SKM-1 (cell line): Measurements from ENCODE around the gene KNOP1.
"Not testable (repeated sequence)": the region's sequence is repeated elsewhere in the genome, so short reads cannot be mapped to it uniquely, and the experiment has no call there.

ENCODE experiments used
- DNase-seq: peaks from one replicate; lab custom pipeline; 2025; ENCODE audit not compliant: unreplicated experiment; lab: John Stamatoyannopoulos, UW

KNOP1 gene

DNA sequence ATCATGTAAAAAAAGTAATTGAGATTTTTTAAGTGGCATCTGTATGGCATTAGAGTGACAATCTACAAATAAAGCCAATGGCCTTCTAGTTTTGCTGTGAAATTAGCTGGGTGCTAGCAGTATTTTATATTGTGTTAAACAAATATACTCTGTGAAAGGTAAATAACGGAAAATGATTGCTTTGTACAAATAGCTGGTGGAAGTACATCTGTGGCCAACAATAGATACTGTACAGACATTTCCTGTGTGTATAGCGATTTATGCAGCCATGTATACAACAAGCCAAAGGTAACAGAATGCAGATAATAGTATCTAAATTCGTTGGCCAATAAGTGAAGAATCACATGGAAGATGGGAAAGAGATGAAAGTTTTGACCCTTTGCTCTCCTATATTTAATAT is 26.6 kb upstream of the KNOP1 start:
- no peak for DNase-seq

DNA sequence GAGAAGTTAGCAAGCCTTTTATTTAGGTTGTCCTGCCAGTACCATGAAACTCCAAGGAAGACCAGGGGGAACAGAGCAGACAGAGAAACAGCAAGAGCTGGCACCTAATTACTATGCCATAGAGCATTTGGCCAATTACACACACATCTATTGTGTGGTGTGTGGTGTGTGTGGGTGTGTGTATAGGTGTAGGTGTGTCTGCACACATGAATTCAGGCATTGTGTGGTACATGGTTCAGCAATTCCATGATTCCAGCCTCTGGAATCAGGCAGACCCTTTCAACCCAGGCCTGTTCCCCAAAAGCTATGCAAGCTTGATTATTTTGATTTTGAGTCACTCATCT is 25.8 kb upstream of the KNOP1 start:
- no peak for DNase-seq

DNA sequence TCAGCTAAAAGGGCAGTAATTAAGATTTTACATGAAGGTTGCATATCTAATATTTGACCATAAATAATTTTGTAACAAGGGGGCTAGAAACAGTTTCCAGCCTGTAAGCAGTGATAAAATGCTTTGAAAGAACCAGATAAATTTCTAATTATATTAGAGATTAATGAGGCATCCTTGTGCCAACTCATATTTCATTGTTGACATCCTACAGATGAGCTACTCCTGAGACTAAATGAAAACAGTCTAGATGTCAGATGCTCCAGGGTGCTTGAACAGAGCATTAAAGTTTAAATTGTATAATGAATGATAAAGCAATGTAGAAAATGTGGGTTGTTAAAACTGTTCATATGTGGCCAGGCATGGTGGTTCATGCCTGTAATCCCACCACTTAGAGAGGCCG is 23.3 kb upstream of the KNOP1 start:
- no peak for DNase-seq

DNA sequence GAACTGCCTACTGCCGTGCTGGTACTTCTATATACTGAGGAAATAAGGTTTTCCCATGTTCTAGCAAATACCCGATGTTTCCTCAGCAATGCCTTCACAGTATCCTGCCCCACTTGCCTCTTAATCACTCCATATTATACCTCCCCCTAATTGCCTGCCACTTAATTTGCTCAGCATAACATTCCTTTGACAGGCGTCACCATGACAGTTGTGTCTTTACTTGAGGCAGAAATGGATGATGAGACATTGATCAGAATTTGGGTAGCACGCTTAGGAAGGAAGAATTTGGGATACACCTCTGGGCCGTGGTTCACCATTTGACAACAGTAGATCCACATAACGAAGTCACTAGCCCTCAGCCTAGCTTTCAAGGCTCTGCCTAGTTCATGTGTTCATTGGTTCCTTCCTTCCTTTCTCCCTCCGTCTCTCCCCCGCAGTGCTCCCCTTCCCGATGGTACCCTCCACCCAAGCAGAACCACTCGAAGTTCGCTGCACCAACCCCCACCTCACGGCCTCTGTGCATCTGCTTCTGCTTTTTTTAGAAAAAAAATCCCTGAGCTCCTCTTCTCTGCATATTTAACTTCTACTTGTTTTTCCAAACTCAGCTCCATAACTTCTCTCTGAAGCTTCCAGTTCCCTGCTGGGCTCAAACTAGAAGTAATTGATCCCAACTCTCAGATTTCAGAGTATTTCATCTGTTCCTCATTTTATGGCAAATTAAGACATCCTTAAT is 19.4 kb upstream of the KNOP1 start:
- no peak for DNase-seq

DNA sequence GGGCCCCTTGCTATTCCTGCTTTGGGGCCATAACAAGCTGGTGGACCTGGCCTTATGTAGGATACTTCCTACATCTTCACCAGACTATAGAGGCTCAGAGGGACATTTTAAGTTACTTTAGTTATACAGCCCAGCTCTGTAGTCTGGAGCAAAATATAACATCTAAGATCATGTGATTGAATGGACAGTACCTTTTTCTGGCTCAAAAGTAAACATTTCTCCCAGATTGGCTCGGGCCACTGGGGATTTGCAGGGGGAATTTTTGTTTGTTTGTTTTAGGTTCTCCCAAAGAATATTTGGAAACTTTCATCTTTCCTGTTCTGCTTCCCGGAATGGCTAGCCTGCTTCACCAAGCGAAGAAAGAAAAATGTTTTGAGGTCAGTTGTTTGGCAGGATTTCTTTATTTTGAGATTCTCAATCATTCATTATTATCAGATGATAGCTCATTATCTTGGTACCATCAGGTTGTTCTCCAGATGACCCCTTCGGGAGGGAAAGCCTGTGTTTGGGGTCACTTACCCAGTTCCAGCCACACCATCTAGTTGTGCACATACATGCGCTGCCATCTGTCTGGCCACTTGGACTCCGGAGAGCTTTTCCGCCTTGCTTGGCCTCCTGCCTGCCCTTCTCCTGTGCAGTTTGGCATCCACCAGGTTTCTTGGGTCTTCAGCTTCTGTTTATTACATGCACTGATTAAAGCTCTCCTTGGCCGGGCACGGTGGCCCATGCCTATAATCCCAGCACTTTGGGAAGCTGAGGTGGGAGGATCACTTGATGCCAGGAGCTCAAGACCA is 17.2 kb upstream of the KNOP1 start:
- no peak for DNase-seq

DNA sequence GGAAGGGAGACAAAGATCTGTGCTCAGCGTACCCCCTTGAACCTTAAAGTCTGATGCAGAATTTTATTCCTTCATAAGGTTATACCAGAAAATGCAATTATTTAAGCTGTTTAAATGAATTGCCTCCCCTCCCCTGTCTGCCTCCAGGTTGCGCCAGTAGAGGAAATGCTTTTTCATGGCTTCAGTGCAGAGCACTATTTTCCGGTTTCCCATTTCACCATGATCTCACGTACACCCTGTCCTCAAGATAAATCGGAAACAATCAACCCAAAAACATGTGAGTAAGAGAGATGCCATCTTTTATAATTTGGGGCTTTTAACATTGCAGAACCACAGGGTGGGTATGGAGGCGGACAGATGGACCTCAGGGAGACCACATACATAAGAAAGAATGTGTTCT is 15.5 kb upstream of the KNOP1 start:
- no peak for DNase-seq

DNA sequence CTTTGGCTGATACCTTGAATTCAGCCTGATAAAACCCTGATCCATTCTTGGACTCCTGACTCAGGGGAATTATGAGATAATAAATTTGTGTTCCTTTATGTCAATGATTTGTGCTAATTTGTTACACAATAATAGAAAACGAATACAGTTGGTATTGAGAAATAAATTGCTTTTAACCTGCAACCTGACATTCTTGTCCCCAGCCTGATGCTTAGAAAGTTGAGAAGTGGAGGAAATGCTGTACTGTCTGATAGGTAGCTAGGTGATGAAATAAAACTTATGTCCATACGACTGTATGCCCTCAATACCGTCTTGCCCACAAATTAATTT is 10.6 kb upstream of the KNOP1 start:
- no peak for DNase-seq

DNA sequence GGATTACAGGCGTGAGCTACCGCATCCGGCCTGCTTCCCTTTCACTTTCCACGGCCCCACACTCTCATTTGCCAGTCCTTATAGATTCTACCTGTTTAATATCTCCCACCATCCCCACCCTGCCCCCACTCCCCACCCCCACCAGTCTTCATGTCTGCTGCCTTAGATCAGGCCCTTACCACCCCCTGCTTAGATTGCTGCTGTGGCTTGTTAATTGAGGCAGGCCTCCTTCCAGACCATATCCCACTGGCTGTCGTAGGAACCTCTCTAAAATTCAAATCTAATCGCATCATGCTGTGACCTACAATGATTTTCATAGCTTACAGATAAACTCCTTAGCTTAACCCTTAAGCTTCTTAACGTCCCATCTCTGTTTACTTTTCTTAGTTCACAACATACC is 5.0 kb upstream of the KNOP1 start:
- no peak for DNase-seq

DNA sequence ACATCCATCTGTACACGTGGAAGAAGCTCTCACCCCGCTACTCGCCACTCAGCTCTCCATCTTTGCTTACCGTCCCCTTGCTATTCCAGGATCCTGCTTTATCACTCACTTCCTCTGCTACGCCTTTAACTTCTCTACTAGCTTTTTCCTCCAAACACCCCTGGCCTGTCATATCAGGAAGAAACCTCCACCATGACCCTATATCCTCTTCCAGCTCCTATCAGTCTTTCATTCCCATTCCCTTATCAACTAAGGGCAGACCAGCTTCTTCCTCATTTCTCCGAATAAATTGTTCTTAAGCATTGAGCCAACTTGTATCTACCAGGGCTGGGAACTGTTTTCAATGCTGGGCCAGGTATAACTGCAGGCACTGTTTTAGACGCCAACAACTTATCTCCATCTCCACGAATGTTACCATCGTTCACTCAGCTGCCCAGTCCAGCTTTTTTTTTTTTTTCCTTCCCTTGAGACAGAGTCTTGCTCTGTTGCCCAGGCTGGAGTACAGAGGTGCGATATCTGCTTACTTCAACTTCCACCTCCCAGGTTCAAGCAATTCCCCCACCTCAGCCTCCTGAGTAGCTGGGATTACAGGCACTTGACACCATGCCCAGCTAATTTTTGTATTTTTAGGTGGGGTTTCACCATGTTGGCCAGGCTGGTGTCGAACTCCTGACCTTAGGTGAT is 4.4 kb upstream of the KNOP1 start:
- no peak for DNase-seq

DNA sequence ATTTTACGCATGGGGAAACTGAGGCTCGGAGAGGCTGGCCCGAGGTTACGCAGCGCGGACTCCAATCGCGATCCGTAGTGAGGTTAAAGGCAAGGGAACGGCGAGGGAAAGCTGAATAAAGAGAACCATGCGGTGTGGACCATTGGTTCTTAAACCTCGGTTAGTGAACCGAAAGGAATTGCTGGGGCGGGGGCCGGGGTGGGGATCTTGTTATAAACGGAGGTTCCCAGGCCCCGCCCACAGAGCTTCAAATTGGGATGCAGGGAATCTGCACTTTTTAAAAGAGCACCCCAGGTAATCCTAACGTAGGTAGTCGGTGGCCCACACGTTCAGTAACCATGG is 568 bp upstream of the KNOP1 start:
- DNase-seq: no peak

DNA sequence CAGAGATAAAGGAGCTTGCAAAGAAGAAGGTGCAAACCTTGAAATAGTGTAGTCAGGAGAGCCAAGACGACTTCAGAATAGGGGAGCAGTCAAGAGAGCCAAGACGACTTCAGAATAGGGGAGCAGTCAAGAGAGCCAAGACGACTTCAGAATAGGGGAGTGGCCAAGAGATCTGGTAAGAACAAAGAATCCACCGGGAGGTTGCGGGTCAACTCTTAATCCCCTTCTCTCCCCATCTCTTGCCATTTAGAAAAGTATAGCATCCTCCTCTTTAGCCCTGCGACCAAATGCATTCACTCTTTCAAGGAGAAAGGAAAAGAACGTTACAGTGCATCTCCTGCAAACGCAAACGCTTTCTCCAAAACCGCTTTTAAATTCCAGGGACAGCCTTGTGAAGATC is 713 bp downstream of the KNOP1 start:
- no peak for DNase-seq

DNA sequence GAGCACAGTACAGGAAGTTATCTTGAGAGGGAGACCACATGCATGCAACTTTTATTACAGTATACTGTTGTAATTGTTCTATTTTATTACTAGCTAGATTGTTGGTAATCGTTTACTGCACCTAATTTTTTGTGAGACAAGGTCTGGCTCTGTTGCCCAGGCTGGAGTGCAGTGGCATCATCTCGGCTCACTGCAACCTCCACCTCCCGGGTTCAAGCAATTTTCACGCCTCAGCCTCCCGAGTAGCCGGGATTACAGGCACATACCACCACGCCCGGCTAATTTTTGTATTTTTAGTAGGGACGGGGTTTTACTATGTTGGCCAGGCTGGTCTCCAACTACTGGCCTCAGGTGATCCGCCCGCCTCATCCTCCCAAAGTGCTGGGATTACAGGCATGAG is 1.3 kb downstream of the KNOP1 start:
- not testable (repeated sequence) for DNase-seq

DNA sequence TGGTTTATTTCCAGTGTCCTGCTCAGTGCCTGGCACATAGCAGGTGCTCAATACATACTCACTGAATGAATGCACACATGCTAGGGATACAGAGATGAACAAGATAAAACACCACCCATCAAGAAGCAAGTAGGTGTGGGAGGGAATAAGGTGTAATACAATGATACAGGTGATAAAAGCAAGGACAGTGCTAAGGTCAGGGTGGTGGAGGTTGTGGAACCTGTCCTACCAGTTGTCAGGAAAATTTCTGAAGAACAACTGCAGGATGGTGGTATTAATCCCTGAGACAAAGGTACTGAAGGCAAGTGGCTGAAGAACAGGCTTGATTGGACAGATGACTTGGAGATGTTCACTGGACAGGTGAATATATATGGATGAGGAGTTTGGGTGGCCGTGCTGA is 1.8 kb downstream of the KNOP1 start:
- DNase-seq: no peak

DNA sequence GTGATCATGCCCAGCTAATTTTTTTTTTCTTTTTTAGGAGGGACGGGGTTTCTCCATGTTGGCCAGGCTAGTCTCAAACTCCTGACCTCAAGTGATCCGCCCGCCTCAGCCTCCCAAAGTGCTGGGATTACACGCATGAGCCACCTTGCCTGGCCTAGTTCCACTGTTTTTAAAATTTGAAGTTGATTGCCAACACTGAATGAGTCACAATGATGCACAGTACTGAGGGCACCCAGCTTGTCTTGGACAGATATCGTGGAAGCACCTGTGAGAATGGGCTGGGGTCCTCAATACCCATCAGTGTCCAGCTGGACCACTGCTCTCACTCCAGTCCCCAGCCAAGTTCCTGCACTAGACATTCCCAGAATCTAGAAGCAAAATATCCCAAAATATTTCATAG is 2.5 kb downstream of the KNOP1 start:
- DNase-seq: no peak

DNA sequence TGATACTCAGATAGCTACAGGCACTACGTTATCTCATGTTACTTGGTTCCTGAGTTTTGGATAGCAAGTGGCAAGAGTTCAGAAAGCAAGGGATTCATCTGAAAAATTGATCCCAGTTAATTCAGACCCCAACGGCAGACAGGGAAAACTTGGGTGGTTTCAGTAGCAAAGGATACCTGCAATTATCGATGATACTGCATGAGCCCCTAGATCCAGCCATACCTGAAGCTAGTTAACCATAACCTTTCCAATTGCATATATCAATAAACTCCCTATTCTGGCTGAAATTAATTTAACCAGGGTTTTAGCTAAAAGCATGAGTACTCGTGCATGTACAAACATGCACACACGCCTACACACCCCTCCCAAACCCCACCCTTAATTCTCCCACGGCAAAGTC is 4.3 kb downstream of the KNOP1 start:
- no peak for DNase-seq

DNA sequence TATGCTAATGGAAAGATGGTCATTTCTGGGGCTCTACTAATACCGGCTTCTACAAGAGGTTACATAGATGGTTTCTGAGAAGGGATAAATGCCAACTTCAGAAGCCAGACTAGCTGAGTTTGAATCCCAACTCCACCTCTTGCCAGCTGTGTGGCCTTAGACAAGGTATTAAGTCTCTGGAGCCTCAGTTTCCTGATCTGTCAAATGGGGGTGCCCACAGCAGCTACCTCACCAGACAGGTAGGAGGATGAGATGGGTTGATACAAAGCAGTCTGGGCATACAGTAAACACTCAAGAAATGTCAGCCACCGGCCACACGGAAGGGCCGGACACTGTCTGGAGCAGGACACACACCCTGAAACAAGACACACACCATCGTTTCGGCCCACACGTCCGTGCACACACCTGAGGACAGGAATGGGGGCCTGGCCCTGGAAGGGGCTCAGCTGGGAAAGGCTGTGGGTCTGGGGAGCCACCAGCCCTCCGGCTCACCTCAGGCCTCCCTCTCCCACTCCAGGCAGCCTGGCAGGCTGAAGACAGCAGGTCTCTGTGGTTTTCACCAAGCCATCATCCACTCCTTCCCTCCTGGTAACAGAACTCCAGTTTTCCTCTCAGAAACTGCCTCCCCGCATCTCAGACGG is 5.5 kb downstream of the KNOP1 start:
- no peak for DNase-seq

DNA sequence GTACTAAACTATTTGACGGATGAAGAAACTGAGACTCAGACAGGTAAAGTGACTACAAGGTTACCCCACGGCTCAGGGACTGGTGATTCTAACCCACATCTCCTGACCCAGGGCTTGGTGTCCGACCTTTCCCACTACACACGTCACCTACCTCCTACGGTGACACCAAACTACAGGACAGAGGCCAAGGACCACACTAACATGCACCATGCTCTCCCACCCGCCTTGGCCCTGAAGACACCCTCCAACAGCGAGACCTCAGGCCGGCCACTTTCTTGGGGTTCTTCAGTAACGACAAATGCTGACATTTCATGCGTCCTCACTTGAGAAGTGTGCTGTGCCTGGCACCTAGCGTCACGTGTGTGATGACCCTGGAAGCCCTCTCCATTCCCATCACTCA is 6.4 kb downstream of the KNOP1 start:
- no peak for DNase-seq

DNA sequence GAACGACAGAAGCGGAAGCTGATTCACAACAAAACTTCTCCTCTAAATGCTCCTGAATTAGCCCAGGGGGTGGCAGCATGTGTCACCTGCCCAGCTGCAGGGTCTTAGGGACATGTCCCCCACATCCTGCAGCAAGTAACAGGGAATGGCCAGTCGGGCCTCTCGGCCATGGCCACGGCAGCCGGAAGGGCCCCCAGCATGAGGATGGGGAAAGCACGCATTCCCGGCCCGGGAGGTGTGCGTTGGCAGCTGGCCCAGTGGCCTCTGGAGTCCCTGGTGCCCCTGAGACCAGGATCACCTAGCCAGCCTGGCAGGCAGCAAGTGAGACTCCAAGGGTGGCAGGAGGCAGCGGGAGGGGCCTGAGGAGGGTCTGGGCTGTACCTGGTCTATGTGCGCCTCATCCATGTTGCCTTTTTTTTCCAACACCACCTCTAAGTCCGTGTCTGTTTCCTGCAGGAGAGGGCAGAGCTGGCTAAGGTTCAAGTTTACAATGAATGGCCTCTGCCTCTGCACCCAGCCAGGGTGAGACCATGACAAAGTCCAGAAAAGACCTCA is 7.0 kb downstream of the KNOP1 start:
- no peak for DNase-seq

DNA sequence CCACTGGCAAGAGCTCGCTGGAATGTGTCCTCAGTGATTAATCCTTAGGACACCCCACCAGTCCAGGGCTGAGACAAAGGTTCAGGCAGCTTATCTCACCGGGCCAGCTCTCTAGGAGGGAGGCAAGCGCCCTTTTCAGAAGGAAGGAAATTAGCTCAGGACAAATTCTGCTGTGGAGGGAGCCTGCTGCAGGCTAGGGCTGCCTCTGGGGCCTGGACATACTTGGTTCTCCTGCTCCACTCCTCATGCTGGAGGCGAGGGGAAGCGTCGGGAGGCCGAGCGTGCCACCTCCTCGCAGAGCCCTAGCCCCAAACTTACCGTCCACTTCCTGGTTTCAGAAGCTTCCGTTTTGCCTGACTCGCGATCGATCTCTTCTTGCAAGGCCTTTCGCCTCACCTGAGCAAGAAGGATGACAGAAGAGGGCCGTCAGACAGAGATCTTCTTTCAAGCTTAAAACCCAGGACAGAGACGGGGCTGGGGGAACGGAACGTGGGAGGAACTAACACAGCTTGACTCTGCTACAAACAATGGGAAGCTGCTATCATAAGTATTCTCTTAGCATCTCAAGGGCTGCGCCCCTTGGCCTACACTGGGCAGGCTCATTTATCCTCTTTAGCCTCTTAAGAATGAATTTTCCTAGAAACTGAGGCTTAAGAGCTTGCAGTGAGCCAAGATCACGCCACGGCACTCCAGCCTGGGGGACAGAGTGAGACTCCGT is 7.7 kb downstream of the KNOP1 start:
- no peak for DNase-seq

DNA sequence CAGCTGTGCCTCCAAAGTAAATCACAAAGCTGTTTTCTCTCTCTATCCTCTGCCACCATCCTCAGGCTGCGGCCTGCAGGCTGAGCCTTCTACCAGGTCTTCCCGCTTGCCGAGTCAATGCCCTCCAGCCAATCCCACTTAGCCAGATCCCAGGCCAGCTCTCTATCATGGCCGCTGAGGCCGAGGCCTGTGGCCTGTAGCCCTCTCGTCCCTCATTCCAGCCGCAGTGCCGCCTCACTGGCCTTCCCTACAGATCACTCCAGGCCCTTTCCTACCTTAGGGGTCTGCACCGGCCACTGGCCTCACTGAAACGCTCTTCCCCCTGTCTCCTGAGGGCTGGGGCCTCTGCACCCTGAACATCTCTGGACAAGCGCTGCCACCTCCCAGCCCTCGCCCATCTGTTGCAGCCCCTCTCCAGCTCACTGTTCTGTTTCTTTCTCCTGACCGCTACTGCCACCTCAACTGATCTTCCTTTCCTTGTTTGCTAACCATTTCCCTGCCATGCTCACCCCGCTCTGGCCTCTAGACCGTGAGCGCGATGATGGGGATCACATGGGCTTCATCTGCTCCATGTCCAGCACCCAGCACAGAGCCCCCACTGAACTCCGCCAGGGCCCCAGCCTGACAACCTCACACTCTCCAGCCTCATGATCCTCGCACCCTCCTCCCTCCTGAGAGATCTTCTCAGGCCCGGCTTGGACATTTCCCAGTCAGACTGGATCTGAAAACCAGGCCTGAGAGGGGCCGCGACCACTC is 8.5 kb downstream of the KNOP1 start:
- DNase-seq: no peak
